GM18498 (cell line): ENCODE data around the gene PTN.

Experiments used
- ATAC-seq: cut with Tn5 transposase; IDR thresholded peaks from one replicate; pipeline ENCODE4 v1.9.1; 2021; ENCODE audit warnings: mild to moderate bottlenecking, moderate library complexity; ENCODE audit not compliant: unreplicated experiment

The PTN gene

GRCh38 chr7:137343281-137343841, at the start of gene PTN:
PTN (minus strand) TSS chr7:137343733; CDS start chr7:137254973, 88,760 bp downstream.
- no peak for ATAC-seq

- no peak for ATAC-seq
These were observed 46.5 kb upstream of the PTN start for GRCh38 chr7:137390076-137390475.

- no peak for ATAC-seq
These were observed 45.4 kb upstream of the PTN start for GRCh38 chr7:137388916-137389315.

GRCh38 chr7:137386966-137387365, 43.4 kb upstream of the PTN start:
- no peak for ATAC-seq

- no peak for ATAC-seq
These were observed 37.5 kb upstream of the PTN start for GRCh38 chr7:137381045-137381444.

DNA sequence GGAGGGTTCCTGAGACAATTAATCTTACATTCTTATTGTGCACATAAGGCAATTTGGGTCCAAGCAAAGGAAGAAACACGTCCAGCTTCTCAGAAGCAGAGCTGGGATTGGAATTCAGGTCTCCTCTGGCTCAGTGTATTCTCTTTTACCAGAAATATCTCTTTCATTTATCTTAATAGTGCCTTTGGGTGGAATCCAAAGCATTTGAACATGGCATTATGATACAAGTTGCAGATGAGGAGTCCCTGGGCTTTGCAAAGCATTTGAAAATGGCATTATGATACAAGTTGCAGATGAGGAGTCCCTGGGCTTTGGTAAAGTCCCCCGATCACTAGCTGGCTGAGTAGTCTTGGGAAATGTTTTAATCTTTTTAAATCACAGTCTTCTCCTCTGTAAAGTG, 30.0 kb upstream of the PTN start:
- ATAC-seq: no peak

GRCh38 chr7:137371616-137372015, 28.1 kb upstream of the PTN start:
- ATAC-seq: no peak

DNA sequence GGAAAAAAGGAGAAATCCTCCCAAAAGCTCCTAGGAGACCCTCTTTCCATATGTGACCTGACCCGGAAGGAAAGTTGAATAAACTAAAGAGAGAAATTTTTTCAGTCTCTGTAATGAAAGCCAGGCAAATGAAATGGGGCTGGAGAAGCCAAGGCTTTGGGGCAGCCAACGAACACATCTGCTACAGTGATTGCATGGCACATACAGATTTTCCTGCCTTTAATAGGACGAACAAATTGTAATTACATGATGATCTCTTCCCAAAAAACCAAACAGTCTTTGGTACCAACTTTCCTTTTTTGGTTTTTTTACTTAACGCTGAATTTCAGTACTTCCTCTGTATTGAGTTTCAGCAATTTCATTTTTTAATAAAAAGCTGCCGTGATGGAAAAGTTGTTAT, 23.5 kb upstream of the PTN start:
- ATAC-seq: no peak

DNA sequence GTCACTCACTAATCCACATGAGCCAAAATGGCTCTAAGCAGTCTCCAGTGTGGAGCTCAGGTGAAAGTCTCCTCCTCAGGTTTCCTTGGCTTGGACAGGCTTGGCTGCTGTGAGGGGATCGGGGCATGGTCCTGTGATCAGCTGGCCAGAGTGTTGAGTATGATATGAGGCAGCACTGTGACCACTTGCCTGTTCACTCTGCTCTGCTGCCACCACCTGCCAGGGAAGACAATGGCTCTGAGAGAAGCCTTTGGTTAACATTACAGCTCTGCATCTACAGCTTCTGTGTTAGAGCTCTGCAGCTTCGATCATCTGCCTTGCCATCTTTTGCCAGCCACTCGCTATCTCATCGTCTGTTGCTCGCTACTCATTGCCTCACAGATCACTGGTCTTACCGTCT, 20.1 kb upstream of the PTN start:
- no peak for ATAC-seq

GRCh38 chr7:137360087-137360679, 16.6 kb upstream of the PTN start:
- no peak for ATAC-seq

DNA sequence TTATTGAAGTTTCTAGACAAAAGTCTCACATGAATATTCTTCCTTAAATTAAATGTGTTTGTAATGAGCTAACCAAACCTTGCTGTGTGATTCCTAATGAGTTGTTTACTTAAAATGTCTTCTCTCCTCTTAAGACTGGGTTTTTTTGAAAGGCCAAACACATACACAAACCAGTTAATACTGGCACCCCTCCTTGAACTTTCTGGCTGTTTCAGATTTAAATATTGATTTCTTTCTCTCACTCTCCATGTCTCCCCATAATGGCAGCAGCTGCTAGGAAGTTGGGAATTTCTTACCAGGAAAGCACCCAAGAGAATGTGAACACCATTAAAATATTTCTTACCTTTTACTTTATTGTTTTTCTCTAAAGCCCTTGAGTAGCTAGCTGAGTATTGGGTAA, 11.4 kb upstream of the PTN start:
- ATAC-seq: no peak

DNA sequence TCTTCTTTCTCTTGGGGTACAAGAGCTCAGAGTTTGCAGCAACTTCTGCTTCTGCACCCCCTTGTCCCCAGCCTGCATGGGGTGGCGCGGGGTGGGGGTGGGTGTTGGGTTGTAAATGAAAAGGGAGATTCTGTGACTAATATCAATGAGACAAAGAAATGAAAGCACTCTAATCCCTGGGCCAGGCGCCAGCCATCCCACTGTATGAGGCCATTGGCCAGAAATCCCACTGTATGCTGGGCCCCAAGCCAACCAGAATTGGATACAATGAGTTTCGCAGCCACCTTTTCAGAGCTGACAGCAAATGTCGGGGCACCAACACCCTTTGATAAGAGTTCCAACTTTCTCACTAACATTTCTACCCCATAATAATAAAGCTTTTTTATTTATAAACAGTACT, 10.9 kb upstream of the PTN start:
- ATAC-seq: no peak

DNA sequence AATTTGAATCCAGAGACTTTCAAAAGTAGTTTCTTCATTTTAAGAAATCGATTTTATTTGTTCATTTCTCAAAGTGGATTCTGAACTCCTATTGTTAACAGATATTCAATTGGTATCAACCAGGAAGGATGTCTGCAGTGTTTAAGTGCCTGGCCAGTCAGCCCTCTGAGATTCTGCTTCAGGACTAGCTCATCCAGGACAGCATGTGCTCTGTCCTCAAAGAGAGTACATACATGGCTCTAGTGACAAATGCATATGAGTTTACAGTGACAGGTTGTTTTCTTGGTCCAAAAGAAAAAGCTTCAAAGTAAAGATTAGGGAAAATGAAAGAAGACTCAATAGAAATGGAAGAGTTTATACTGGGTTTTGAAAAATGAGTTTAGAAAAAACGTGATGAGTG, 8.4 kb upstream of the PTN start:
- no peak for ATAC-seq

DNA sequence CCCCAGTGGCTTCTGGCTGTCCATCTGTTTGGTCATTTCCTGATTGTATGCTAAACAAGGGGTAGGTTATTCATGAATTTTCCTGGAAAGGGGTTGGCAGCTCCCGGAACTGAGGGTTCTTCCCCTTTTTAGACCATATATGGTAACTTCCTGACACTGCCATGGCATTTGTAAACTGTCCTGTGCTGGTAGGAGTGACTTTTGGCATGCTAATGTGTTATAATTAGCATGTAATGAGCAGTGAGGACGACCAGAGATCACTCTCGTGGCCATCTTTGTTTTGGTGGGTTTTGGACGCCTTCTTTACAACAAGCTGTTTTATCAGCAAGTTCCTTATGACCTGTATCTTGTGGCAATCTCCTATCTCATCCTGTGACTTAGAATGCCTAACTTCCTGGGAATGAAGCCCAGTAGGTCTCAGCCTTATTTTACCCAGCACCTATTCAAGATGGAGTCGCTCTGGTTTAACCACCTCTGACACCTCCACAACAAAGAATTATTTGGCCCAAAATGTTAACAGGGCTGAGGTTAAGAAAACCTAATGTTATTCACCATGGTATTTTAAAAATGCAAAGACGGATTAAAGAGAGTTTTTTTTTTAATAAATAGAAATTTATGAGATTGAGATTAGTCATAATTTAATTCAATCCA, 2.4 kb upstream of the PTN start:
- no peak for ATAC-seq

GRCh38 chr7:137342828-137343261, 688 bp downstream of the PTN start:
- ATAC-seq: no peak

- no peak for ATAC-seq
These were observed 1.3 kb downstream of the PTN start for GRCh38 chr7:137342265-137342664.

- ATAC-seq: no peak
These were observed 5.6 kb downstream of the PTN start for GRCh38 chr7:137337902-137338301.

- ATAC-seq: no peak
These were observed 7.7 kb downstream of the PTN start for GRCh38 chr7:137335814-137336213.

- no peak for ATAC-seq
These were observed 12.2 kb downstream of the PTN start for GRCh38 chr7:137331378-137331777.

- no peak for ATAC-seq
These were observed 14.1 kb downstream of the PTN start for GRCh38 chr7:137329411-137329810.

GRCh38 chr7:137328373-137329120, 15.0 kb downstream of the PTN start:
- no peak for ATAC-seq

DNA sequence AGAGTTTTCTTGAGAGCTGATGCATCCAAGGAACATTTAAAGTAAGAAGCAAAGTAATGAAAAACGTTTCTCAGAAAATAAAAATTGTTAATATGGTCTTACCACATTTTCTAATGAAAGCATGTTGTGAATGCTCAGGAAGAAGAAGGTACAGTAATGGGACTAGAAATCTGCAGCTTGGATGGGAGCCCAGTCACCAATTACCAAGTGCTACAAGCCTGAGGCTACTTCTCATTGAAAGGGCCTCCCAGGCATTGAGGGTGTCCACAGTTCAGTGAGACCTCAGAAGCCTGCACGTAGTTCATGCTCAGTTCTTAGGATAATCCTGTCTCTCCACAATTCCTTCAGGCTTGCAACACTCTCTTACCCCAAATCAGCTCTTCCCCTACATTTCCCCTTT, 17.6 kb downstream of the PTN start:
- no peak for ATAC-seq
